Islet of Langerhans (tissue), 1 donor: ENCODE measurements around the gene SPO11.

Source experiments
- FAIRE-seq: peaks from one replicate; lab custom pipeline; 2011; peaks lifted over from hg19 to GRCh38; lab: Jason Lieb, UNC

SPO11 gene

DNA sequence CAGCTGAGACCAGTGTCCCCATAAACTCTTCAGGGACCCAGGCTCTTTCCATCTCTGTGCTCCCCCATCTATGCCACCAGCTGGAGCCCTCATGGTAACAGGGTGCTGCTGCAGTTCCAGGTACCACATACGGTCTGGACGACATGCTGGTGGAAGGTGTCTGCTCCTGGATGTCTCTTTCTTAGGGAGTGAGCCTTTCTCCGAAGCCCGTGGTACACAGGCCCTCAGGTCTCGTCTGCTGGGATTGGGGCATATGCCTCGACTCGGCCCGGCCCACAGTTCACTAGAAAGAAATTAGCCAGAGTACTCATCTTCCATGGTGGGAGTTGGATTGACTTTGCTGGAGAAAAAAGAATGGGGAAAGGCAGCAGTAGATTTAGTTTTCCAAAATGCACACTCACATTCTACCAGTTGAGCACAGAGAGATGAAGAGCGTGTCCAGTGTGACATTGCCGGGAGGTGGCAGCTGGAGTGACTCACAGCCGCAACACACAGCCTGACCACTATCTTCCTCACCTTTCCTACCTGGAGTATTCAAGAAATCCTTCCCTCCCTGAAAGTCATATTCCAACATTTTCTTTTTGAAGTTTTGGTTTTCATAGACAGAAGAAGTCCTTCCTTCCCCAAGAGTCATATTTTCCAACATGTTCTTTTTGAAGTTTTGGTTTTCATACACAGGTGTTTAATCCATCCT, 18.6 kb upstream of the SPO11 start:
- no peak for FAIRE-seq

DNA sequence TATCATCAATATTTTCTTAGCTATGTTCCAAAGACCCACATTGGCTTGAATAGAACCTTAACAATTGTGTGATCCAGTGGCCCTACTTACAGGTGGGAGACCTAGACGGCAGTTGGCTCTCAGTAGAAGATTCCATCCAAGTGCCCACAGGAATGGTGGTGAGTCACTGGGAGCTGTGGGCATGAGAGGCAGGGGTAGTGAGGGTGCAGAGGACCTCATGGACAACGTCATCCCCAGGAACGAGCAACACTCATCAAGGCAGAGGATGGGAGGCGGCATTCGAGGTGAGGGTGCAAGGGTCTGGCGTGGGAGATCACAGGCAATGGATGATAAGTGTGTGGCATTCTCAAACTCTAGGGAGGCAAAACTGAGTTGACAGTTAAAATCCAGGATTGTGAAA, 17.5 kb upstream of the SPO11 start:
- FAIRE-seq: no peak

DNA sequence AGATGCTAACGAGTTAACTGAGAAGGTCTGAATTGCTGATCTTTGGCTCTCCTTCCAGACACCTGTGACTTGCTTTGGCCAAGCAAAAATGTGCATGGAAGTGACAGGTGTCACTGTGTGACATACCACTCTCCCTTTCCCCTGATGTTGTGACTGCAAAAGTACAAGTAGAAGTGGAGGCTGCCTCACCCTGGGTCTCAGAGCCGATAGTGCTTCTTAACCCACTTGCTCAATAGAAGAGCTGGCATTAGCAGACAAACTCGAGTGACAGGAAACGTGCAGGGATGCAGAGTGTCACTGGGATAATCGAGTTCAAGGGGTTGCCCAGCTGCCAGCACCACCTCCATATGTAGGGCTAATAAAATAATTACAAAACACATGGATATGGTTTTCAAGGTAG, 16.4 kb upstream of the SPO11 start:
- no peak for FAIRE-seq

DNA sequence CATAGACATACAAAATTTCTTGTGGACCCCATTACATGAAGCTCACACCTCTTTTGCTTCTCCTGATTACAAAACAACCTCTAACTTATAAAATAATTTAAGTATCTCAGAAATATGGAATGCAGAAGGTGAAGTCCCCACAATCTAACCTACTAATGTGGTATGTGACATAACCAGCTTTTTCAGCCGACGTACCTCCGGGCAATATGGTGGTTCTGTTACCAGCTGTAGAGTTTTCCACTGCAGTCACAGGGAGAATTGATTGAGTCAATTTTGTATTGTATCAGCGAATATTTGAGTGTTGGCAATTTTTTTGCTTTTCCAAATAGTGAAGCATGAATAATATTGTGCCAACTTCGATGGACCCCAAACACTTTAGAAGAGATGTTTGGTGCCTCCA, 15.7 kb upstream of the SPO11 start:
- no peak for FAIRE-seq

DNA sequence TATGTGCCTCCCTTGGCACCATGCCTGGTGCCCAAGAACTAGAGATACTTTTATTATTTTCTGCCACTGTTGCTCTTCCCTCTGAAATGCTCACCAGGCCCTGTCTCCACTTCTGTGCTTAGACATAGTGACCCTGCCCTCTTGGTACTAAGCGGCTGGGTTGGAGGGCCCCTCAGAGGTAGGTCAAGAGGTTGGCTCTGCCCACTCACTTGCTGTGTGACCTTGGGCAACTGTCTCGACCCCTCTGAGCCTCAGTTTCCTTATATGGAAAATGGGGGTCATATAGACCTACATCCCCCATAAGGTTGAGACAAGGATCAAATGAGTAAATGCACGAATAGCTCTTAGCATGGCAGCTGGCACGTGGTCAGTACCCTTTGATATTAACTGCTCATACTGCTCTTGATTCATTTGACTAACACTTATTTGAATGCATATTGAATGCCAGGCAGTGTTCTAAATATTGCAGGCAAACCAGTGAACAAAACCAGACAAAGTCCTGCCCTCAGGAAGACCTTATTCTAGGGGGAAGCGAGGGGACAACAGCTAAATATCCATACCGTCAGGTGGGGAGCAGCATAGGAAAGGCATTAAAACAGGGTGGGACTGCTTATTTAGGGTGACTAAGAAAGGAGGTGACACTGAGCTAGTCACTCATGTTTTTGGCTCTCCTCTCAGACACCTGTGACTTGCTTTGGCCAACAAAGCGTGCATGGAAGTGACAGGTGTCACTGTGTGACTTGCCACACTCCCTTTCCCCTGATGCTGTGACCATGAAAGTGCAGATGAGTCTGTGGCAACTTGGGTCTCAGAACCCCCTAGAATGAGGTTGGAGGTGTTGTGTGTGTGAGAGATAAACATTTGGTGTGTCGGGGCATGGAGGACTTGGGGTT, 14.3 kb upstream of the SPO11 start:
- FAIRE-seq: no peak

DNA sequence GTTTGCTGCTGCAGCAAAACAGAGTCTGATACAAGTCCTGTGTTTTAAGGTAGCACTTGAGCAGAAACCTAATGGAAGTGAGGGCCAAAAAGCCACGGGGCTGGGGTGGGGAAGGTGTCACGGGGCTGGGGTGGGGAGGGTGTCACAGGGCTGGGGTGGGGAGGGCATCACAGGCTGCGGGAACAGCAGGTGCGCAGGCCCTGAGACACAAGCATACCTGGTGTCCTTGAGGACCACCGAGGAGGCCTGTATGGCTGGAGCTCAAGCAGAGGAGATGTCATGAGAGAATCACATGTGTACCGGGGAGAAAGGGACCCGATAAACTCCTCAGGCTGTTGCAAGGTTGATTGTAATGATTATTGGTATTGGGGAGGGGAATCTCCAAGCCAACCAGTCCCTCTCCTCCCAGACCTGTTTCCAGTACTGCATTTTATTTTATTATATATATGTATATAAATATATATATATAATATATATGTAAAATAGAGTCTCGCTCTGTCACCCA, 13.6 kb upstream of the SPO11 start:
- FAIRE-seq: no peak

DNA sequence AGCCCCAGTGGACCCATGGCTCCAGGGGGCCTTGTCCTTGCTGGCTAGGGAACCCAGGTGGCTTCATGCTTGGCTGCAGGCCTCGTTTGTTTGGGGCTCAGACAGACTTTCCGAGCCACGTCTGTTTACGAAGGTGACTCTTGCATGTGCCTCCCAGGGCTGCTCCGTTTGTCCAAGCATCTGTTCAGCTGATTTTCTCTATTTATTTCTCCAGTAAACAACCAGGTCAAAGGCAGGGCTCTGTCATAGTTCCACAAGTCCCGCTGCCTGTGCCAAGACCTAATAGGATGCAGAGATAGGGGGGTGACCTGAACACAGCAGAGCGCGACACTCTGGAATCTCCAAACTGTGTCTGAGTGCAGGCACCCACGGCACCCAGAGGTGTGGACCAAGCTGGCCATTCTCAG, 12.8 kb upstream of the SPO11 start:
- FAIRE-seq: no peak

DNA sequence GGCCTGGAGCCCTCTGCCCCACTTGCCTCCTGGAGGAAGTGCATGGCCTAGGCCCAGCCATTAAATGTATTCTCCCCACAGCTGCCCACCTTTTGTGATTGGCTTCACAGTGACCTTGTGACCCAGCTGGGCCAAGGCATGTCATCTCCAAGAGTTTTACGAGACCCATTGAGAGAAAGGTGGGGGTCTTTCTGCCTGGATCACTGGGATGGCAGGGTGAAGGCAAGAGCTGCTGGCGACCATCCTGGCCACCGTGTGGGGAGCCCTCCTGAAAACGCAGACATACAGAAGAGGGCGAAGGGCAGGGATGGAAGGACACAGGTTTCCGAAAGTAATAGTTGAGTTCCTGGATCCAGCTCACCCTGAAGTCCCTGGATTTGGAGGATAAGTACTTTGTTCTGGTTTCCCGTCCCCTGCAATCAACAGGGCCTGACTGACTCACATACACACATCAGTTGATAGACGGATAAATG, 12.3 kb upstream of the SPO11 start:
- no peak for FAIRE-seq

DNA sequence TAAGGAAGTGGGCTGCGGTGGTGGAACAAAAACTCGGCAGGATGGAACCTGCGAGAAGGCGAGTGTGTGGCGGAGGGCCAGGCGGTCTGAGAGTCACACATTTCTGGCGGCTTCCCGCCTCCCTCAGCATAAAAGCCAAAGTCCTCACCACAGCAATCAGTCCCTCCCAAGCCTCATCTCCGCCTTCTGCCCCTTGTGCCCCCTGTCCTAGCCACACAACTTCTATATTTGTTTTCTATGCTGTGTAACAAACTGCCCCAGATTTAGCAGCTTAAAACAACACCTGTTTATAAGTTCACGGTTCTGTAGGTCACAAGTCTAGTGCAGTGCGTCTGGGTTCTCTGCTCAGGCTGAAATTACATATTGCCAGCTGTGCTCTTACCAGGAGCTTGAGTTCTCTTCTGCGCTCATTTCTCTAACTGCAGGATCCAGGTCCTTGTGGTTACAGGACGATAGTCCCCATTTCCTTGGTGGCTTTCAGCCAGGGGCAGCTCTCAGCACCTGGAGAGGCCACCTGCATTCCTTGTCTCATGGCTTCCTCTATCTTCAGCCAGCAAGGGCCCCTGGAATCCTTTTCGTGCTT, 11.7 kb upstream of the SPO11 start:
- no peak for FAIRE-seq

DNA sequence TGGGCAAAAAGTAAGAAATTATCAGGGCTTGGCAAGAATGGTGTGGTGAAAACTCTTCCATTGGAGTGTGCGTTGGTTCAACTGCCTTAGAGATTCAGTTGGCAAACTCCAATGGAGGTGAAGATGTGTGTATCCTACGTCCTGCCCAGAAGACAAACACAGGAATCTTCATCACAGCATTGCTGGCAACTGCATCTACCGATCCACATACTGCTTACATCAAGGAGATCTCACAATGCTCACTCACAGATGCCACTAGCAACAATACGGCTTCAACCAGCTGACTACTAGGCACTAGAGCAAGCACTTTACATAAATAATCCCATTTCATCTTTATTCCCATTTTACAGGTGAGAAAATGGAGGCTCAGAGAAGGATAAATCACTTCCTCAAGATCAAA, 10.0 kb upstream of the SPO11 start:
- FAIRE-seq: no peak

DNA sequence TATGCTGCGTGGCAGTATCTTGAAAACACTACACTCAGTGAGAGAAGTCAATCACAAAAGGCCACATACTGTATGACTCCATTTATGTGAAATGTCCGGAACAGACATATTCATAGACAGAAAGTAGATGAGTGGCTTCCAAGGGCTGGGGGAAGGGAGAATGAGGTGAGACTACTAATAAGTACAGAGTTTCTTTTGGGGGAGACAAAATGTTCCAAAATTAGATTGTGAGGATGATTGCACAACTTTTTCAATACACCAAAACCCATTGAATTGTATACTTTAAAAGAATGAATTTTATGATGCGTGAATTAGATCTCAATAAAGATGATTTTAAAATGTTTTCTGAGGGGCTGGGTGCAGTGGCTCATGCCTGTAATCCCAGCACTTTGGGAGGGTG, 9.2 kb upstream of the SPO11 start:
- no peak for FAIRE-seq

DNA sequence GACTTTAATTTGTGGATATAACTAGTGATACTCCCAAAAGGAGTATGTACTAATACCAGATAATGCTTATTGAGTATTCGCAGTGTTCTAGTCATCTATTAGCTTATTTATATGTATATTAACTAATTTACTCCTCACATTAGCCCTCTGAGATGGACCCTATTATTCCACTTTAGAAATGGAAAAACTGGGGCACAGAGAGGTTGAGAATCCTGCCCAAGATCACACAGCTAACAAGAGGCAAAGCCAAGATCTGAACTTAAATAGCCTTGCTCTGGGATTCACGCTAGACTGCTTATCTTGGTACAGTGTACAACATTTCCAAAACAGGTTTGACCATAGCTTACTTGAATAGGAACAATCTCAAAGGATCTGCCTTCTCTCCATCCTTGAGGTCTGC, 8.5 kb upstream of the SPO11 start:
- no peak for FAIRE-seq

DNA sequence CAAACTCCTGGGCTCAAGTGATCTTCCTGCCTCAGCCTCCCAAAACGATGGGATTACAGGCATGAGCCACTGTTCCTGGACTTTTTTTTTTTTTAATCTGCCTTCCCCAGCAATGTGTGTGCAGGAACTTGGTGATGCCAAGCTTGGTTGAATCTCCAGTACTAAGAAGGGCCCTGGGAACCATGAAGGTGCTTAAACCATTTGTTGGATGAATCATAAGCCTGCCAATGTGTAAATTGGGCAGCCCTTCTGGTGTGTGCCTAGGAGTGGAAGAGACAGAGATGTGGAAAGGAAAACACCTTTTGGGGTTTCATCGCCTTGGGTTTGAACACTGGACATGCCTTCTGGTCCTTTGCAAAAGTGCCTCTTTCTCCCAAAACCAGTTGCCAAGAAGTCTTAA, 7.1 kb upstream of the SPO11 start:
- FAIRE-seq: no peak

DNA sequence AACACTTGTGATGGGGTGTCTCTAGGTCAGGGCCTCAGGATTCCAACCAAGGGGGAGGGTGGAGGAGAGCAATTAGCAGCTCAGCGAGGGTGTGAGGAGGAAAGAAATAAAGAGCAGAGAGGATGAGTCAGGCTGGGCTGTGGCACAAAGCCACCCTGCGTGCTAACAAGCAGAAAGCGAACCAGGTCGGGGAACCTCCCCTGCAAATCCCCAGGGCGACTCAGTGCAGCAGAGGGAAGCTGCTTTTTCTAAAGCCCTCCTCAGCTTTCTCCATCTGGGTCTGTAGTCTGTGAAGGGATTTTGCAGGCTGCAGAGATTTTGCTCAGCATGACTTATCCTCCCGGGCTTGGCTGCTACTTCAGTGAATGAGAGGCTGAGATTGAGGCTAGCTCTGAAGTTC, 6.6 kb upstream of the SPO11 start:
- FAIRE-seq: no peak

DNA sequence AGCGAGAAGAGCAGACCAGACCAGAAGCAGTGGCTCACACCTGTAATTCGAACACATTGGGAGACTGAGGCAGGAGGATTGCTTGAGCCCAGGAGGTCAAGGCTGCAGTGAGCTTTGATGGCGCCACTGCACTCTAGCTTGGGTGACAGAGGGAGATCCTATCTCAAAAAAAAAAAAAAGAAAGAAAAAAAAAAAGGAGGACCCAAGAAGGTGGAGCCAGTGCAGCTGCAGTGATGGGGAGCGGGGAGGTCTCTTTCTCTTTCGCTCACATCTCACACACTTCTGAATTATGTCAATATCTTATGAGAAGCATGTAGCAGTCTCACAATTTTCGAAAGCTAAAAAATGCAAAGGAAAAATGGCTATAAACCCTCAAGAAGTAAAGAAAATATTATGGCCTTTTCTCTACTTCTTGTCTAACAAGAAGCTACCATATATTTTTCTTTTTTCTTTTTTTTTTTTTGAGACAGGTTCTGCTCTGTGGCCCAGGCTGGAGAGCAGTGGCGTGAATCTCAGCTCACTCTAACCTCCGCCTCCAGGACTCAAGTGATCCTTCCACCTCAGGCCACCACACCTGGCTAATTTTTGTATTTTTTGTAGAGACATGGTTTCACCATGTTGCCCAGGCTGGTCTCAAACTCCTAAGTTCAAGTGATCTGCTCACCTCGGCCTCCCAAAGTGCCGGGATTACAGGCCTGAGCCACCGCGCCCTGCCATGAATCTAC, 3.8 kb upstream of the SPO11 start:
- no peak for FAIRE-seq

DNA sequence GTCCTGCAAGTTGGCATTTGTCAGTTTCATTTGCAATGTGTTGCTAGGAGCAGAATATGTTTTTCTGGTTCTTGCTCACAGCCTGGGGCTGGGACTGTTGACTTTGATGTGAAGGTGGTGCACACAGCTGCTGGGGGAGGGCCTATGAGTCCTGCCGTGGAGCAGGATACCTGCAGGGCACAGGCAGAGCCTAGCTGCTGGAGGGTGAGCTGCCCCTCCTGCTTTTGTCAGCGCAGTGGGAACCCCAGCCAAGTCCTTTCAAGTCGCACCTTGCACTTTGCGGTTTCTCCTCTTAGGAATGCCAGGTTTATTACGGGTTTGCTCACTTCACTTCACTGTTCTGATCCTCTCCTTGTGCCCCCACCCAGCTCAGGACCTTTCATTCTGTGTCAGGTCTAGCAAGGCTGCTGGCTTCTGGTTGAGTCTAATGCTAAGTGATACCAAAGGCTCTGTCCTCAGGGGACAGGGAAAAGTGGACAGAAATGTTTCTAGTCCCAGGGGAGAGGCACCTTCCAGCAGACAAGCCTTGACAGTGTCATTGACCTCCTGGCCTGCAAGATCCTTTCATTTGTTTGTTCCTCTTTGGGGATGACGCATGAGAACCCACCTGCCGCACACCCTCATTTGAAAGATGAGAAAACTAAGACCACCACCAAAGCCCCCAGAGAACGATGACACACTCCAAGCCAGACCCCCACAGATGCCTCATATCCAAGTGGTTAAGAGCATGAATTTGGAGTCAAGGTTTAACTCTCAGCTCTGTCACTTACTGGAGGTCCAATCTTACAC, 2.7 kb upstream of the SPO11 start:
- FAIRE-seq: no peak

DNA sequence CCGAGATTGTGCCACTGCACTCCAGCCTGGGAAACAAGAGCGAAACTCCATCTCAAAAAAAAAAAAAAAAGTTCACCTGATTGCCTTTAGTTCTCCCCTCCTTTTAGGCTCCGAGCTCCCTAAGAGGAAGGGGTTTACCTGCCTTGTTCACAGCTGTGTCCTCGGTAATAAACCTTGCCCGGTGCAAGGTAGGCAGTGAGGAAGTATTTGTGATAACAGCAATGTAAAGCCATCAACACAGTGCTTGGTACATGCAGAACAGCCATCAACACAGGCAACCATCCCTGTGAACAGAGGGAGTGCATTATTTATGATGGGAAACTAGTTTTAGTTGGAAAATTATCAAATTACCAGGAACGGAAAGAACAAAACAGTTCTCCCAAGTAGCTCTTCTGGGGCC, 1.8 kb upstream of the SPO11 start:
- FAIRE-seq: no peak

DNA sequence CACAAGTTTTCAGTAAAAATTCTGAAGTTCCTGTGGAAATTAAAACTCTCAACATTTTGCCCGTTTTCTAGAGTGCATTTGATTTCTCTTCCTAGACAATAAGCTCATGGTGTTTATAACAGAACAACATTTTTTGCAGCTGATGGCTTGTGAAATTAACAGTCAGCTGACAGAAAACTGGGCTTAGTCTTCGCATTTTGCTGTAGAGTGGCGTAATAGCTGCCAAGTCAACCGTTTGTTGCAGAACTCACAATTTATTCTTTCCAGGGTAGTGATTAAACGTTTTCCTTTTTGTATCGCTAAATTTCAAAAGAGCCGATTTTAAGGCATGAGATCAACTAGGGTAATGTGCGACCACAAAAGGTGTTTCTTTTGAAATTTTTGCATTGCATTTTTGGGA, 1.4 kb downstream of the SPO11 start:
- FAIRE-seq: no peak

DNA sequence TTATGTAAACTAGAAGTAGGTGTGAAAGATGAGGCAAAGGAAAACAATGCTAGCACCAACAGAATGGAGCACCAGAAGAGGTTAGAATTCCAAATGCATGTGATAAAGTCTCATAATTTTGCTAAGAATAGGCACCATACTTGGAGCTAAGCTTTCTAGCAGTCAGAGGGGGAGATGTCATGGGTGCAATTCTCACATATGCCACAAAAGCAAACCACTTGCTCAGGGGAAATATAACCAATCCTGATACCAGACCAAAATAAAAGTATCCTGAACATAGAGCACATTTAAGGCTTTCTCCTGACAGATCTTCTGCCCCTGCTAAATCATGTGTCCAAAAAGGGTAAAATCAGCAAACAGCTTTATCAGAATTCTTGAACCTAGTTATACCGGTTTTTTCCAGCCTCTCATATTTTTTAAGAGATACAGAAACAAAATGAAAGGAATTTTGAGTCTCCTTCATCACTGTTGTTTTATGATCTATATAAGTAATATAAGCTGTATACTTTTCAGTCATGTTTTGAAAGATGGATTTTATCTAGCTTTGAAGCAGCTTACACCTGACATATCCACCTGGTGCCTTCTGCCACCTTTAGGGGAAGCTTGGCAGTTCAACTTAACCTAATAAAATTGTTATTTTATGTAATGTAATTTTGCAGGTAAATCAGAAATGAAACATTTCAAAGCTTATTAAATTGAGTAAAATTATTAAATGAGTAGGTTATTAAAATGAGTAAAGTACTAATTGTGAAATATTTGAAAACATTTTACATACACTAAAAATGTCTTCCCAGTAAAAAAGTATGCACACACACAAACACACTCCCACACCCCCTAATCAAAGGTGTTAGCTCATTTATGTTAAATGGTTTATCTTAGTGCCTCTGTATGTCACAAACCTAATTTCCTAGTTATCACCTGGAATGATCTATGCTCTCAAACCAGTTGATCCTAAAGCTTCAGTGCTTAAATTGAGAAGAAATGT, 2.8 kb downstream of the SPO11 start:
- no peak for FAIRE-seq

DNA sequence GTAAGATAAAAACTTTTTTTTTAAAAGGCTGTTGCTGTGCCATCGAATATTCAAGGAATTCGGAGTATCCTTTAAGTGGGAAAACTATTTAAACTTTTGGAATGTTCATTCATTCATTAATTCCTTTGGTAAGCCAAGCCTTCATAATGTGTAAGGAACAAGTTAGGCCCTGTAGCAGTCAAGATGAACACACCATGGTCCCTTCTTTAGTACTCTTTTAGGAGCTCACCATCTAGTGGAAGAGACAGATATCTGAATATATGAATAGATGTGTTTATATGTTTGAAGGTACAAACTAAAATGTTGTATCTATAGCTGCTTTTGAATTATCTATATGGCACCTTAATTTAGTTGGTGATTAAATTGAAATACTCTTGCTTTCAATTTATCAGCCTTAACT, 5.8 kb downstream of the SPO11 start:
- no peak for FAIRE-seq
